K562 (cell line): ENCODE measurements around the gene PRR19. TPM values are rescaled to one million over a fixed set of nuclear protein-coding genes. Genes with fewer than 3 reads are reported as not detected.
A peak's percentile ranks its signal among the peaks of the same experiment; 100 is the strongest.

ENCODE experiments used
- ADNP ChIP-seq: fragments of 200-800 bp; sonication (Bioruptor generic); IDR thresholded peaks from 2 replicates; pipeline ENCODE4 v1.6.1; 2016; ENCODE audit warnings: missing genetic modification characterization, missing compliant biosample characterization
- CHCHD3 ChIP-seq: fragments of 250-450 bp; sonication (Bioruptor Pico); IDR thresholded peaks from 2 replicates; pipeline ENCODE4 v2.1.2; 2022; ENCODE audit warnings: mild to moderate bottlenecking
- ELF1 ChIP-seq: fragments of 200-800 bp; sonication (Bioruptor generic); IDR thresholded peaks from 2 replicates; pipeline ENCODE4 v1.6.1; 2016; ENCODE audit warnings: missing genetic modification characterization, missing compliant biosample characterization
- ESRRA ChIP-seq: fragments of 450-650 bp; IDR thresholded peaks from 2 replicates; pipeline ENCODE4 v1.6.1; 2014; ENCODE audit warnings: low read depth, mild to moderate bottlenecking, moderate library complexity, borderline replicate concordance
- GMEB1 ChIP-seq: fragments of 250-450 bp; sonication (Bioruptor Pico); IDR thresholded peaks from 2 replicates; pipeline ENCODE4 v1.4.0; 2020; ENCODE audit warnings: mild to moderate bottlenecking
- KAT7 ChIP-seq: sonication (generic); formaldehyde crosslinking; IDR thresholded peaks from 2 replicates; pipeline ENCODE4 v1.8.0; 2022; ENCODE audit warnings: missing genetic modification reagents, mild to moderate bottlenecking, borderline replicate concordance
- NCOA1 ChIP-seq: fragments of 450-650 bp; IDR thresholded peaks from 2 replicates; pipeline ENCODE4 v1.6.1; 2016; ENCODE audit warnings: low read depth
- PCBP1 ChIP-seq: fragments of 200-400 bp; formaldehyde crosslinking; IDR thresholded peaks from 2 replicates; pipeline ENCODE4 v1.6.1; 2018; ENCODE audit warnings: mild to moderate bottlenecking, low read depth, low read length; ENCODE audit not compliant: poor library complexity, severe bottlenecking
- PRMT5 ChIP-seq: sonication (generic); formaldehyde crosslinking; IDR thresholded peaks from 2 replicates; pipeline ENCODE4 v1.5.0; 2020; ENCODE audit warnings: missing genetic modification reagents
- RB1 ChIP-seq: fragments of 450-650 bp; IDR thresholded peaks from 2 replicates; pipeline ENCODE4 v1.6.1; 2017; ENCODE audit warnings: low read depth, mild to moderate bottlenecking
- REST ChIP-seq, 2 experiments: fragments of 450-650 bp; formaldehyde crosslinking in 1 of 2; IDR thresholded peaks; 2 replicates each; pipeline versions ENCODE4 v1.4.0 to v1.6.1; 2014 to 2020; ENCODE audit warnings: mild to moderate bottlenecking in 2 of 2, borderline replicate concordance in 1 of 2, low read depth in 1 of 2
- ZBTB8A ChIP-seq: fragments of 450-650 bp; IDR thresholded peaks from 2 replicates; pipeline ENCODE4 v1.6.1; 2018; ENCODE audit warnings: mild to moderate bottlenecking, moderate library complexity; ENCODE audit not compliant: partially characterized antibody
- ZEB2 ChIP-seq: fragments of 450-650 bp; IDR thresholded peaks from 2 replicates; pipeline ENCODE4 v1.6.1; 2016
- ZNF764 ChIP-seq: fragments of 250-450 bp; sonication (Bioruptor Pico); IDR thresholded peaks from 2 replicates; pipeline ENCODE4 v1.4.0; 2020; ENCODE audit warnings: low read depth, mild to moderate bottlenecking, moderate library complexity
- polyA plus RNA-seq, 8 experiments: library from polyadenylated mRNA; depleted of rRNA in 4 of 8; stranded (reverse) in 5 of 8; unstranded in 3 of 8; fragments of >200 nt; fragmentation: Nextera tagmentation in 2 of 8; fragmentation: Illumina TruSeq in 1 of 8; extraction: Ambion mirVana in 2 of 8; extraction: Trizol in 1 of 8; gene quantifications; 2 replicates each; pipeline versions ENCODE4 v1.2.1 to v1.2.3, GENCODE V29; 2011 to 2014; ENCODE audit warnings: inconsistent platforms in 1 of 8, missing spikeins in 1 of 8
- total RNA-seq, 7 experiments: library from RNA; depleted of rRNA in 6 of 7; stranded (reverse); fragments of >200 nt in 6 of 7; fragmentation: Illumina TruSeq in 2 of 7; extraction: Trizol in 2 of 7; gene quantifications; 2 replicates each; pipeline versions ENCODE4 v1.2.1 to v1.2.3, GENCODE V29; 2011 to 2021; ENCODE audit warnings: low replicate concordance in 1 of 7

The PRR19 gene
- total and polyA plus RNA-seq, 9 of the 15 experiments (the other 6 are each of a cell fraction or from before 2014, with no cell fraction given) = 0.10 to 1.6 (median 0.54) TPM

GRCh38 chr19:42284066-42284501 is 17.8 kb upstream of the PRR19 start (continued):
- no peak for TF ChIP-seq ELF1 (tag)
- no peak for TF ChIP-seq ZBTB8A
- no peak for TF ChIP-seq NCOA1
- TF ChIP-seq CHCHD3 (CRISPR knock-in tag) = no peak
- peak; percentile 55 for TF ChIP-seq GMEB1
- TF ChIP-seq REST (IDR thresholded peaks at IDR 0.05; ENCODE audit: borderline replicate concordance) = no peak
- no peak for TF ChIP-seq REST (CRISPR knock-in tag; IDR thresholded peaks at IDR 0.05; ENCODE audit: low read depth)
- TF ChIP-seq ADNP (tag) = no peak
- no peak for TF ChIP-seq PRMT5 (CRISPR knock-in tag)
- no peak for TF ChIP-seq ZNF764
- TF ChIP-seq KAT7 (CRISPR knock-in tag) = no peak
- no peak for TF ChIP-seq ZEB2
- peak; percentile 81; the same call in 1 of the 2 replicates for TF ChIP-seq RB1
- no peak for TF ChIP-seq PCBP1
- no peak for TF ChIP-seq ESRRA
